ENCODE measurements around the gene RNF151. TPM values are rescaled to one million over a fixed set of nuclear protein-coding genes. Genes with fewer than 3 reads are reported as not detected.

The RNF151 gene
- total and polyA plus RNA-seq, 8 donors, result 0.17 TPM; not detected in 7

DNA sequence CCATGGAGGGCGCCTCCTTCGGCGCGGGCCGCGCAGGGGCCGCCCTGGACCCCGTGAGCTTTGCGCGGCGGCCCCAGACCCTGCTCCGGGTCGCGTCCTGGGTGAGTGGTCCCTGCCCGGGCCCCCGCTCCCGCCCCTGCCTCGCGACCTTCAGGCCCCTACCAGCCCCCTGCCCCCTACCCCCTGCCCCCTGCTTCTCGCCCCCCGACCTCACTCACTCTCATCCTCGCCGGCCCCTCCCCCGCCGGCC, 23.4 kb downstream of the RNF151 start:
- Histone ChIP-seq H3K4me3 (peak overlapping the region in 1 of 2 donors; percentile 16), H3K27ac (no peak overlapping the region), H3K36me3 (peaks cover 0 to 24% of the 10 kb centered on the region in 2 donors), H3K9me3 (peaks cover 0 to 5% of the 10 kb centered on the region in 2 donors), H3K27me3 (peaks cover 29 to 41% of the 10 kb centered on the region in 2 donors), H3K4me1 (peaks cover 23 to 46% of the 10 kb centered on the region in 2 donors)
- no peak for DNase-seq
- intact Hi-C loops (cut with DNase I), result no loop called here
- no peak for TF ChIP-seq CTCF (IDR thresholded peaks at IDR 0.05)
- ATAC-seq, result no peak

DNA sequence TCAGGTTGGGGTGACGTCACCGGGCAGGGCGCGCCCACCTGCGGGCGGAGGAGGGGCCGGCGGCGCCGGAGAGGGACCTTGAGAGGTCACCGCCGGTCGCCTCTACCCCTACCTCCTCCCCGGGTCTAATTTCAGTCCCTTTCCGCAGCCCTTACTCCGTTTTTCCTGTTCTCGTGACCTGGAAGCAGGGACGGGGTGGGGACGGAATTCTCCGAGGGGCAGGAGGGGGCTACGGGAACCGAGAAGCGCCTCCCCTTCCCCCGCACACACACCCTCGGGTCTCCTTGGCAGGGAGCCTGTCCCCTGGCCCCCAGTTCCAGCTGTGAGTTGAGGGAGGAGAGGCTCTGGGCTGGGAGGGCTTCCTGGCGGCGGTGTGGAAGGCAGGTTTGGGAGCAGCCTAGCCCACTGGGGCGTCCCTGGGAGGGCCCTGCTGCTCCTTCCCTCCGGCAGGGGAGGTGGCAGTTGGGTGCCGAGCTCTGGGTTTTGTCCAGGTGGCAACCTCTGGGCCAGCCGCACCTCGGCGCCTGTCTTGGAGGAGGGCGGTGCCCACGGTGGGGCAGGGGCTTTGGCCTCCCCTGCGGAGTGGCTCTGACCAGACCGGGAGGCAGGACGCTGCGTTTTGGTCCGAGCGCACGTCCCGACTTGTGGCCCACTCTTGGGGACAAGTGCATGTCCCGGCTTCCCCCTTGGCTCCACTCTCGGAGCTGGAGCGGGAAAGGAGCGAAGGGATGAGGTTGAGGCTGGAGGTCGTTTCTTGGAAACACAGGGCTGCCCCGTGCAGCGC, 23.9 kb downstream of the RNF151 start:
- Histone ChIP-seq H3K27ac (no peak overlapping the region), H3K9me3 (peaks cover 0 to 5% of the 10 kb centered on the region in 2 donors), H3K27me3 (peaks cover 29 to 41% of the 10 kb centered on the region in 2 donors), H3K4me3 (peak overlapping the region in 1 of 2 donors; percentile 16), H3K4me1 (peaks cover 18 to 41% of the 10 kb centered on the region in 2 donors), H3K36me3 (peaks cover 0 to 19% of the 10 kb centered on the region in 2 donors)
- DNase-seq (peak in 2 of 4 donors; percentile 32 to 79), ATAC-seq (peak; percentile 5)
- intact Hi-C loops (cut with DNase I), result no loop called here
- no peak for TF ChIP-seq CTCF (IDR thresholded peaks at IDR 0.05)

DNA sequence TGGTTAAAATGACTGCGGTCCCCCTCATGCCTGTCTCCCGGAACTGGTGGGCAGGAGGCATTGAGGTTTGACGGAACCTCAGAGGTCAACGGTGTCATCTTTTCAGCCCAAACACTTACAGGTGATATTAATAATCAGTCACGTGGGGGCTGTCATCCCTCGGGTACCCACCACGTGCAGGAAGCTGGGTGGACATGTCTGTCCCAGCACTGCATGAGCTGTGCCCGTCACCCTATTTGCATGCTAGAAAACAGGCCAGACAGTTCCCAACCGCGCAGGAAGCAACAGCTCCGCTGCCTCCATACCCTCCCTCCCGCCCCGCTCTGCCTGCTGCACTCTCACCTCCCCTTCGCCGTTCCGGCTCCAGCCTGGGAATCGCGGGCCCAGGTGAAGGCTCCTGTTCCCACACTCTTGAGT, 24.5 kb downstream of the RNF151 start:
- Histone ChIP-seq H3K27me3 (peaks cover 29 to 41% of the 10 kb centered on the region in 2 donors), H3K36me3 (peaks cover 0 to 13% of the 10 kb centered on the region in 2 donors), H3K27ac (no peak overlapping the region), H3K9me3 (peaks cover 0 to 5% of the 10 kb centered on the region in 2 donors), H3K4me1 (peaks cover 17 to 37% of the 10 kb centered on the region in 2 donors), H3K4me3 (peak overlapping the region in 1 of 2 donors; percentile 46)
- no peak for TF ChIP-seq CTCF (IDR thresholded peaks at IDR 0.05)
- DNase-seq (peak in 1 of 4 donors; percentile 79), ATAC-seq (peak; percentile 2)
- intact Hi-C loops (cut with DNase I), result no loop called here

DNA sequence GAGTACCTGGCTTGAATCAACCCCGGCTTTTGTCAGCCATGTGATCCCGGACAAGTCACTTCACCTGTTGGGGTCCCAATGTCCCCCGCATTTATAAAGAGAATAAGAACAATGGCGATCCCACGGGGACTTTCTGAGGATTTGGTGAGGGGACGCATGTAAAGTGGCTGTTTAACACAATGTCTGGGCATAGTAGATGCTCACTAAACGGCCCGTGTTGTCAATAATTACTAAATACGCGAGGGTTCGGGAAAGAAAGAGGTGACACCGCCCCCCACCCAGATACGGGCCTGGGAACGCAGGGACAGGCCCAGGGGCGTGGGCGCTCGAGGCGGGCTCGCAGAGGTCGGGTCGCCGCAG, 24.9 kb downstream of the RNF151 start:
- intact Hi-C loops (cut with DNase I), result no loop called here
- ATAC-seq (no peak), DNase-seq (no peak)
- peak overlapping the region; percentile 38 to 46 for H3K4me3 ChIP-seq
- peaks cover 17 to 37% of the 10 kb centered on the region in 2 donors for H3K4me1 ChIP-seq
- H3K27me3 ChIP-seq, result peaks cover 29 to 41% of the 10 kb centered on the region in 2 donors
- peak overlapping the region in 1 of 2 donors; percentile 66 for H3K27ac ChIP-seq
- H3K9me3 ChIP-seq, result peaks cover 0 to 5% of the 10 kb centered on the region in 2 donors
- no peak for TF ChIP-seq CTCF (IDR thresholded peaks at IDR 0.05)
- H3K36me3 ChIP-seq, result peaks cover 0 to 8% of the 10 kb centered on the region in 2 donors

DNA sequence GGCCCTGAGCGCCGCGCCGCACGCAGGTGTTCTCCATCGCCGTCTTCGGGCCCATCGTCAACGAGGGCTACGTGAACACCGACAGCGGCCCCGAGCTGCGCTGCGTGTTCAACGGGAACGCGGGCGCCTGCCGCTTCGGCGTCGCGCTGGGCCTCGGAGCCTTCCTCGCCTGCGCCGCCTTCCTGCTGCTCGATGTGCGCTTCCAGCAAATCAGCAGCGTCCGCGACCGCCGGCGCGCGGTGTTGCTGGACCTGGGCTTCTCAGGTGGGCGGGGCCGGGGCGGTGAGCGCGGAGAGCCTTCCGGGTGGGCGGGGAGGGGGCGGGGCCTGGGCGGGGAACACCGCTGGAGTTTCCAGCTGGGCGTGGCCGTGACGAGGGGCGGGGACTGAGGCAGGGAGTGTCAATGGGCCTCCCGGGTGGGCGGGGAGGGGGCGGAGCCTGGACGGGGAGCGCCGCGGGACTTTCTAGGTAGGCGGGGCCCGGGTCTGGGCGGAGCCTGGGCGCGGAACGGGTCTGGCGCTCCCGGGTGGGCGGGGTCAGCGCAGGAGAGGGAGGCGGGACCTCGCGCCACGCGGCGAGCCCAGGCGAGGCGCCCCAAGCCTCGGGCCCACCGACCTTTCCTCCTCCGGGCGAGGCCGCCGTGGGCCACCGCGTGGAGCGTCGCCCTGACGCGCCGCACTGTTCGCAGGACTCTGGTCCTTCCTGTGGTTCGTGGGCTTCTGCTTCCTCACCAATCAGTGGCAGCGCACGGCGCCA, 25.5 kb downstream of the RNF151 start:
- intact Hi-C loops (cut with DNase I), result no loop called here
- ATAC-seq (peak; percentile 89), DNase-seq (peak in 3 of 4 donors; percentile 87 to 99 (median 97))
- no peak for TF ChIP-seq CTCF (IDR thresholded peaks at IDR 0.05)
- H3K9me3 ChIP-seq, result peaks cover 0 to 5% of the 10 kb centered on the region in 2 donors
- H3K27me3 ChIP-seq, result peaks cover 29 to 41% of the 10 kb centered on the region in 2 donors
- peak overlapping the region in 1 of 2 donors; percentile 66 for H3K27ac ChIP-seq
- peak overlapping the region; percentile 38 to 46 for H3K4me3 ChIP-seq
- peaks cover 0 to 5% of the 10 kb centered on the region in 2 donors for H3K36me3 ChIP-seq
- peaks cover 17 to 37% of the 10 kb centered on the region in 2 donors for H3K4me1 ChIP-seq
